HG03097 (cell line): ENCODE data around the gene RASSF8.

Experiments
- ATAC-seq: cut with Tn5 transposase; IDR thresholded peaks from one replicate; pipeline ENCODE4 v1.9.1; 2021; ENCODE audit not compliant: unreplicated experiment, low FRiP score

Gene RASSF8

GRCh38 chr12:25990495-25990894, 32.0 kb downstream of the RASSF8 start:
- no peak for ATAC-seq

GRCh38 chr12:25992026-25992782, 33.7 kb downstream of the RASSF8 start:
- ATAC-seq: no peak

GRCh38 chr12:25993901-25994651, 35.6 kb downstream of the RASSF8 start:
- ATAC-seq: no peak

- no peak for ATAC-seq
These were observed 36.6 kb downstream of the RASSF8 start for GRCh38 chr12:25994901-25995625.

GRCh38 chr12:25995906-25996305, 37.4 kb downstream of the RASSF8 start:
- ATAC-seq: no peak

GRCh38 chr12:25996677-25997076, 38.2 kb downstream of the RASSF8 start:
- ATAC-seq: no peak

- ATAC-seq: no peak
These were observed 38.9 kb downstream of the RASSF8 start for GRCh38 chr12:25997201-25997963.

- no peak for ATAC-seq
These were observed 42.4 kb downstream of the RASSF8 start for GRCh38 chr12:26000898-26001297.

GRCh38 chr12:26001530-26001929, 43.0 kb downstream of the RASSF8 start:
- ATAC-seq: no peak

GRCh38 chr12:26003065-26003464, 44.6 kb downstream of the RASSF8 start:
- no peak for ATAC-seq

GRCh38 chr12:26007566-26007965, 49.1 kb downstream of the RASSF8 start:
- no peak for ATAC-seq

GRCh38 chr12:26009593-26009992, 51.1 kb downstream of the RASSF8 start:
- ATAC-seq: no peak

- ATAC-seq: no peak
These were observed 51.9 kb downstream of the RASSF8 start for GRCh38 chr12:26010293-26010821.

GRCh38 chr12:26011099-26011498, 52.6 kb downstream of the RASSF8 start:
- no peak for ATAC-seq

GRCh38 chr12:26014085-26014484, 55.6 kb downstream of the RASSF8 start:
- no peak for ATAC-seq

GRCh38 chr12:26016516-26016915, 58.0 kb downstream of the RASSF8 start:
- ATAC-seq: no peak

- no peak for ATAC-seq
These were observed 59.2 kb downstream of the RASSF8 start for GRCh38 chr12:26017484-26018211.

GRCh38 chr12:26018926-26019325, 60.4 kb downstream of the RASSF8 start:
- no peak for ATAC-seq

GRCh38 chr12:26021534-26021933, 63.1 kb downstream of the RASSF8 start:
- no peak for ATAC-seq

GRCh38 chr12:26022043-26022442, 63.6 kb downstream of the RASSF8 start:
- ATAC-seq: no peak
